Activated gamma-delta T cell treated with Interleukin-2 at 50 U/mL for 16 hours (primary cell): ENCODE measurements around the gene PDE1C.

Experiments used
- DNase-seq: peaks from one replicate; pipeline ENCODE4 v3.0.0-alpha.2; 2020

The PDE1C gene

DNA sequence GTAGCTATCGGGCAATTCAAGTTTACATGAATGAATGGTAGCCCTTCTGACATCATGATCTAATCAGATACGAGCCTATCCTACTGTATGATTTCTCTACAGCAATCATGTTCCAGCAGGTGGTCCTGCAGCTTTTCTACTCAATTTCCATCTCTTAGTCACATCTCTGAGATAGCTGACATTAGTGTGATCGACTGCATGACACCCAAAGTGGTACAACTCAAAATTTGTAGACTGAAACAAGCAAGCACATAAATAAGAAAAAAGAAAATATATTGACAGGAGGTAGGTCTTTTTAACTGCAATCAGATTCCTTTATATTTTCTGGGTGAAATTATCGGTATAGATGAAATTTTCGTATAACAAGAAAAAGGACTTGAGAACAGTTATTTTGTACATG is 251.2 kb downstream of the PDE1C start:
- no peak for DNase-seq

DNA sequence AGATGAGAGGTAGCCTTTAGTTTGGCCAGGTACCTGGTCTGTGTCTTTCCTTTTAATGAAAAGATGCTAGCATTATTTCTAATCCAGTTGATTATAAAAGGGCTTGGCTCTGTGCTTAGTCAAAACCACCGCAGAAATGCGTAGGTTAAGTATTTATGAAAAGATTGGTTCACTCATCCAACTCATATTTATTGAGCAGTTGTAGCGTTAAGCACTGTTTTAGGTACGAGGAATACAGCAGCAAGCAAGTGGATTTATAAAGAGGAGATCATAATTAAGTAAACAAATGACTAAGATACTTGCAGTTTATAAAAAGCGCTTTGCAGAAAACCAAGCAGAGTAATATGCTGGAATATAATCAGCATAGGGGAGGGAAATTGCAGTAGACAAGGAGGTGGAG is 253.4 kb downstream of the PDE1C start:
- DNase-seq = no peak

GRCh38 chr7:31815796-31816195 is 254.4 kb downstream of the PDE1C start:
- no peak for DNase-seq

DNA sequence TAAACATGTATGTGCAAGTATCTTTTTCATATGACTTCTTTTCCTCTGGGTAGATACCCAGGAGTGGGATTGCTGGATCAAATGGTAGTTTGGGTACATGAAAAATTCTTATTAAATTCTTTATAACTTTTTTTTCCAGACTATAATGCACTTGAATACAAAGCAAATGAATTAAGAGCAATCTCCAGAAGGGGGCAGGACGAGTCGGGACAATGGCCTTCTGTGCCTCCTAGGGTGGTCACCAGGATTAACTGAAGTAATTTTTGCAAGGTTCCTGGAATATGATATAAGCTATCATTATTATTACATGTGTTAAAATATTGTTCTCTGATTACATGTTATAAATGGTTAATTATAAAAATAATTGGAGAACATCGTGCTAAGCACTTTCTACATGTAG is 256.0 kb downstream of the PDE1C start:
- no peak for DNase-seq

GRCh38 chr7:31811650-31812461 is 258.4 kb downstream of the PDE1C start:
- DNase-seq = no peak

GRCh38 chr7:31805209-31805818 is 264.9 kb downstream of the PDE1C start:
- no peak for DNase-seq

- no peak for DNase-seq
Measured at GRCh38 chr7:31796375-31796774, 273.8 kb downstream of the PDE1C start.

DNA sequence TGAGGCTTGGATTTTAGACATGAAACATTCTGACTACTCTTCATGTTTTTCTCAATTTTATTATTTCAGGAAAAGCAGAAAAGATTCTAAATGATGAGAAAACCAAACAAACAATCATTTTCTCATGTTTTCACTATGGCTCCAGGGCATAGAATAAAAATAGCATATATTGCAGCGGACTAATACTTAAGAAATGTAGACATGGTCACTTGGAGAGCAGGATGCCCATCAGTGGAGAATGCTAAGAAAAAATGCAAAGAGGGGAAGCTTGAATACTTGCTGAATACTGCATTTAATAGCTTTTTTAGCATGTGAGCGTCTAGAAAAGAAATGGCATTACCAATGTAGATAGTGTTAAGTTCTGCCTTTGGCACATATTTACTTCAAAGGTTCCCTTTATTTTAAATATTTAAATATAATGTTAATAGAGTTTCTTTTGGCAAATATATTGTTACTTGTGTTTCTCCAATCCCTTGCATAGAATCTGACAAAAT is 275.3 kb downstream of the PDE1C start:
- no peak for DNase-seq

GRCh38 chr7:31791881-31792280 is 278.3 kb downstream of the PDE1C start:
- no peak for DNase-seq

- DNase-seq = no peak
Measured at GRCh38 chr7:31788883-31789680, 281.1 kb downstream of the PDE1C start.

DNA sequence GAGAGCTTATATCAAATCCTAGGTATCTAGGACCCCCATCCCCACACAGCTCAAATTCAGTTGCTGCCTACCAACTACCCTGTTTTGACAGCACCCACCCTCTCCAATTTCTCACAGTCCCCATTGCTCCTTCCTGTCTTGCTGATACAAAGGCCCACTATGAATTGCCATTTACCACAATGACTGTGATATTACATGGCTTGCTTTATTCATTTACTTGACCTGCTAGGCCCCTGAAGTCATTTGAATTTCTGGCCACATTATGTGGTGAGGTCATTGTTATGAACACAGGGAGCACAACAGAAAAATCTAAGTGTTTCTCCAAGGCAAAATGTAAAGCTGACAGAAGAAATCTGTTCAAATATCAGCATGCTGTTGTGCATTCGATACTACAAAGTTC is 281.8 kb downstream of the PDE1C start:
- DNase-seq = no peak

DNA sequence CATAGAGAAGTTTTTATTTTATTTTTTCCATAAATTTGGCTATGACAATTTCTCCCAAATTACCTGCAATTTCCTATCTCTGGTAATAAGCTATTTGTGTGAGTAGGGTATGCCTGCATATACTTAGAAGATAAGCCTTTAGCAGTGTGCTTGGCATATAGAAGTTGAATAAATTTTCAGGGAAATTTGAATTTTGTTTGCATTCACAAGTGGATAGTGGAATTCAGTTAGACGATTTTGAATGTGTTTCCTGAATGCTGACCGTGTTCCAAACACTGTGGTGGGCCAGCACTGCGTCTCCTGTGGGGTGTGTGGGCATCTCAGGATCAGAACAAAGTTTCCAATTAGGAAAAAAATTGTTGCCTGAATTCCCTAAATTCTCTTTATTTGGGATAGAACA is 283.9 kb downstream of the PDE1C start:
- no peak for DNase-seq

DNA sequence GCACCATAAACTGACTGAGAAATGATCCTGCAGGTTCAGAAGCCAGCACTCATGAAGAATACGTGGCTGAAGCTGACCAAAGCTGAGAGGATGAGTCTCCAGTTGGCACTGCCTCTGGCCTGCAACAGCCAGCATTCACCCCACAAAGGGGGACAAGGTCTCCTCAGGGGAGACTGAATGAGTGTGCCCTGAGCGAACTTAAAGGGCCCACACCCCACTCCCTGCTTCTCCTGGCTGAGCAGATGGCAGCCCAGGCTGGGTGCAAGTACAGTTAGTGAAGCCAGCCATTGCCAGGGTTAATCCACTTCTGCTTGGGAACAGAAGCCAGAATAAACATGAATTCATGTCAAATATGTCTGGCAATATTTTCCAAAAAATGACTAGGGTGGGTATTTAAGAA is 285.1 kb downstream of the PDE1C start:
- no peak for DNase-seq

DNA sequence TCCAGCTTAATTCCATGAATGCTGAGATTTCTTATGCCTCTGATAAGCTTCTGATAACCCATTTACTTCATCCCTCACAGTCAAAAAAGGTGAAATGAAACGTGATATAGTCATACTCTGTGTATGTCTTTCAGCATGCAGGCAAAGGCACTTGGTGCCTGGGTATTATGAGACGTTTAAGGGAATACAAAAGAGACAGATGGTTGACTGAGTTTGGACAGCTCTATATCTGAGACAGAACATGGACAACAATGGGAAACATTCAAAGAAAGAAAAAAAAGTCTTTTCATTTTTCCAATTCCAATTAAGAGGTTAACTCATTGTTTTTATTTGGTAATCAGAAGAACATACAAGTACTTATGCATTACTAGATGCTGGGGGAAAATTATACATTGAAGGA is 287.0 kb downstream of the PDE1C start:
- no peak for DNase-seq

- DNase-seq = no peak
Measured at GRCh38 chr7:31782411-31782991, 287.7 kb downstream of the PDE1C start.

DNA sequence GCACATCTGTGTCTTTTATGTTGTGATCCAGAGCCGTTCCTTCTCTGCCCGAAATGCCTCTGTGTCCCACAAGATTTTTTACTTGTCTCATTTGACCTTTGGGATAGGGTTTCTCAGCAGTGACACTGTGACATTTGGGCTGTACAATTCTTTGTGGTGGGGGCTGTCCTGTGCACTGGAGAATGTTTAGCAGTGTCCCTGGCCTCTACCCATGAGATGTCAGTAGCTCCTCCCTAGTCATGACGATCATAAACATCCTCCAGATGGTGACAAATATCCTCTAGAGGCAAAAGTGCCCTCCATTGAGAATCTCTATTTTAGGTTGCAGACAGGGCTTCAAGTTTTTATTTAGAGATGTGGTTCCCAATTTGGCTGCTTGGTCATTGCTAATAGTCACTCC is 291.9 kb downstream of the PDE1C start:
- no peak for DNase-seq

DNA sequence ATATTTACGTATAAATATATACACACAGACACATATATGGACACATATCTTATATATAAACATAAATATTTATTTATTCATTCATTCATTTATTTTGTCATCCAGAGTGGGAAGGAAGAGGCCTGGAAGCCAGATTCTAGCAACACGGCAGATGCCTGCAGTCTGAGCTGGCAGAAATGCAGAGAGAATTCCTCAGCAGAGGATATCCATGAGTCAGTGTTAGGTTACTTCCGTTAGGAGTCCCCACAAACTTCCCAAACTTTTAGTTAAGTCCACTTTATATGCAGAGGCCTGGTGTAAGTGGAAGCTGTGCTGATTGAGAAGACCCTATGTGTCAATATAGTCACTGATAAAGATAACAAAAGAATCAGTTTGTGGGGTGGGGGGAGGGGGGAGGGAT is 293.6 kb downstream of the PDE1C start:
- no peak for DNase-seq

- DNase-seq = no peak
Measured at GRCh38 chr7:31775556-31775955, 294.7 kb downstream of the PDE1C start.

DNA sequence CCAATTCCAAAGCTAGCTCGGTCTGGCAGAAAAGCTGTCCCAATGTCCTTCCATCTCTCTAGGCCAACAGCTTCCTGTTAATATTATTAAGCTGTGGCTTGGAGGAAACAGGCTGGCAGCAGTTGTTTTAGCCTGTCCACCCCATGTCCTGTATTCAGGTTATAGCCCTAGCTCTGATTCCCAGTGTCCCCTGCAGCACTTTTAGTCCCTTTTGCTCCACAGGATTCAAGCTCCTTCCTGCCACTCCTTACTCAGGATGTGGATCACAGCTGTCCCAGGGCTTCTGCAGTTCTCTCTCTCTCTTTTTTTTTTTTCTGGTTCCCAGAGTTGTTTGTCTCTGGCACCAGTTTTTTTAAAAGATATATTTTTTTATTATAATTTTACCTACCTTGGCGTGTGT is 298.0 kb downstream of the PDE1C start:
- DNase-seq = no peak

GRCh38 chr7:31767686-31768358 is 302.4 kb downstream of the PDE1C start:
- no peak for DNase-seq

DNA sequence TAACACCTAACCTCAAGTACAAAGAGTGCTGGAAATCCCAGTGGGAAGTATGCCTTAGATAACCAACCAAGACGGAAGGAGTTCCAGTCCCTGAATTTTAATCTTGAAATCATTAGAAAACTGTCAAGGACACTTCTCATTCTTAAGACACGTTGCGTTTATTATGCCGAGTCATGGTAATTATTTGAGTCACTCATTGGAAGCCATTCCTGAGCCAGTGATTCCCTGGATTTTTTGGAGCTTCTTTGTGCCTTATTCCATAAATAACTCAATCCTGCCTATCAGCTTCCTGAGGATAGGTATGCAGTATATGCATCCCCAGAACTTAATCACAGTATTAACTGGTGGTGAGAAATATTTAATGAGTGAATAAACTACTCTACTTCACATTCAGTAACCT is 305.7 kb downstream of the PDE1C start:
- DNase-seq = no peak

DNA sequence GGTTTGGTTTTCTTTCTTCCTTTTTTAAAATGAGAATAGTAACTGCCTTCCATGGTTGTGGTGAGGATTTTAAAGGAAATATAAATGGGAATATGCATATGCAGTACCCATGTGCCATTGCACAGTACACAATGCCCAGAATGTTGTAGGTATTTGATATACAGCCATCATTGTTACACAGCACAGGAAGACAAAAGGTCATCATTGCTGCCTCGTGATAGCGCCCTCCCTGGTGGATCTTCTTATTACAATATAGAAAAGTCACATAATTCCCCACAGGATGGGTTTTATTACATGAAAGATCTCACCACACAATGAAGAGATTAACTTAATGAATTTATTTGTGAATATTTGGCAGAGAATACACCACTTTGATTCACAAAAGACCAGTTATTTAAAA is 306.7 kb downstream of the PDE1C start:
- DNase-seq = no peak

DNA sequence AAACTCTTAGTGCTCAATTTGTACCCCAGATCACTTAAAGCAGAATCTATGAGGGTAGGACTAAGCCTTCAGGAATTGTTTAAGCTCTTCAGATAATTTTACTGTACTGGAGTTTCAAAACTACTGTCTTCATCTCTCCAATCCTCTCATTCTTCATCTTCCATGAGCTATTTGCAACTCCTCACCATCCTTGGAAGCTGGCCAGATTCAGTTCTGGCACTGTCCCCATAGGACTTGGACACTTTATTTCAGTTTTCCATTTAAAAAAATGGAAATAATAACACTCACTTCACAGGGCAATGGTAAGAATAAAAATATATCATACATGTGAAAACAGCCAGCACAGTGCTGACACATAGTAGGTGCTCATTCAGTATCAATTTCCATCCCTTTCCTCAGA is 308.6 kb downstream of the PDE1C start:
- DNase-seq = no peak
